HuH-7.5 (cell line): Measurements from ENCODE around the gene OPRL1.
"Not testable (repeated sequence)": the region's sequence is repeated elsewhere in the genome, so short reads cannot be mapped to it uniquely, and the experiment has no call there.

Source experiments
- DNase-seq: peaks from one replicate; pipeline ENCODE4 v3.0.0; 2011; ENCODE audit warnings: low spot score

Gene OPRL1

GRCh38 chr20:64086801-64087200 lies 6.9 kb downstream of the OPRL1 start:
- no peak for DNase-seq

- DNase-seq = not testable (repeated sequence)
Measured at GRCh38 chr20:64087226-64087825, 7.4 kb downstream of the OPRL1 start.

GRCh38 chr20:64088586-64088985 lies 8.7 kb downstream of the OPRL1 start:
- DNase-seq = not testable (repeated sequence)

- DNase-seq = no peak
Measured at GRCh38 chr20:64090165-64090564, 10.3 kb downstream of the OPRL1 start.

GRCh38 chr20:64091340-64091739 lies 11.5 kb downstream of the OPRL1 start:
- no peak for DNase-seq

- DNase-seq = no peak
Measured at GRCh38 chr20:64091770-64092169, 11.9 kb downstream of the OPRL1 start.

GRCh38 chr20:64092258-64093012 lies 12.6 kb downstream of the OPRL1 start:
- no peak for DNase-seq

- peak; percentile 76 for DNase-seq
Measured at GRCh38 chr20:64093013-64093503, 13.2 kb downstream of the OPRL1 start.

- DNase-seq = no peak
Measured at GRCh38 chr20:64095455-64095854, 15.6 kb downstream of the OPRL1 start.

GRCh38 chr20:64095927-64096326 lies 16.0 kb downstream of the OPRL1 start:
- no peak for DNase-seq

GRCh38 chr20:64096535-64096934 lies 16.7 kb downstream of the OPRL1 start:
- DNase-seq = no peak

- no peak for DNase-seq
Measured at GRCh38 chr20:64098471-64099013, 18.7 kb downstream of the OPRL1 start.

GRCh38 chr20:64099086-64099786 lies 19.4 kb downstream of the OPRL1 start:
- no peak for DNase-seq

- no peak for DNase-seq
Measured at GRCh38 chr20:64099880-64100565, 20.1 kb downstream of the OPRL1 start.

- DNase-seq = no peak
Measured at GRCh38 chr20:64100566-64100888, 20.6 kb downstream of the OPRL1 start.

- DNase-seq = no peak
Measured at GRCh38 chr20:64100946-64101688, 21.2 kb downstream of the OPRL1 start.

- peak; percentile 96 for DNase-seq
Measured at GRCh38 chr20:64101731-64102621, 22.1 kb downstream of the OPRL1 start.

- no peak for DNase-seq
Measured at GRCh38 chr20:64102647-64103354, 22.9 kb downstream of the OPRL1 start.

- DNase-seq = no peak
Measured at GRCh38 chr20:64103871-64104666, 24.2 kb downstream of the OPRL1 start.
